Heart left ventricle (tissue), 13 donors: ENCODE results near the gene FAM3D.
"Not testable (repeated sequence)": the region's sequence is repeated elsewhere in the genome, so short reads cannot be mapped to it uniquely, and the experiment has no call there.

ENCODE experiments used
- POLR2A ChIP-seq, 2 donors: fragments of 450-650 bp; IDR thresholded peaks; one replicate each; pipeline ENCODE4 v1.6.1; 2017; ENCODE audit warnings: antibody characterized with exemption in 2 of 2, mild to moderate bottlenecking in 2 of 2, moderate library complexity in 2 of 2
- TF ChIP-seq, protein P1 (sequence below), 12 donors: fragments of 200-600 bp; sonication (generic) in 4 of 12; IDR thresholded peaks; one replicate each; pipeline versions ENCODE4 v1.5.0 to v1.8.0; 2018 to 2022; ENCODE audit warnings: antibody characterized with exemption in 12 of 12, mild to moderate bottlenecking in 5 of 12
- donor health status: ischemic (EF 13 %, LVEDD 7.1; RV severe dilation, severe dysfunction).
- donor health status: DM: no; HTN: yes; CAD: no.
- donor health status: DM: no; HTN: no; CAD: no.
- donor health status: ischemic (EF 25% LVEDD 6.9; RV normal size, moderate dysfunction).
- donor health status: ischemic (EF 25% LVEDD 5.7; RV mildly dilated, moderate dysfunction).
- donor health status: ischemic (EF 35%, LVEDD 5.7; RV mildly dilated, moderate dysfunction).
- donor health status: nonischemic (EF 11% LVEDD 7.7; RV severe dilation, severe dysfunction).
- donor health status: DM: yes; HTN: yes; CAD: no.
- donor health status: PGD.
- donor health status: ischemic (EF 29% LVEDD 5.4; RV normal size, mild dysfunction).
- donor health status: nonischemic (EF 23%, LVEDD 6.1; RV moderate dilation, normal function).

DNA sequence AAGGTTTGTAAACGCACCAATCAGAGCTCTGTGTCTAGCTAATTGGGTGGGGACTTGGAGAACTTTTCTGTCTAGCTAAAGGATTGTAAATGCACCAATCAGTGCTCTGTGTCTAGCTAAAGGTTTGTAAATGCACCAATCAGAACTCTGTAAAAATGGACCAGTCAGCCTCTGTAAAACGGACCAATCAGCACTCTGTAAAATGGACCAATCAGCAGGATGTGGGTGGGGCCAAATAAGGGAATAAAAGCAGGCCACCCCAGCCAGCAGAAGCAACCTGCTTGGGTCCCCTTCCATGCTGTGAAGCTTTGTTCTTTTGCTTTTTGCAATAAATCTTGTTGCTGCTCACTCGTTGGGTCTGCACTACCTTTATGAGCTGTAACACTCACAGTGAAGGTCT, 42.4 kb upstream of the FAM3D start:
- TF ChIP-seq, protein P1, sequence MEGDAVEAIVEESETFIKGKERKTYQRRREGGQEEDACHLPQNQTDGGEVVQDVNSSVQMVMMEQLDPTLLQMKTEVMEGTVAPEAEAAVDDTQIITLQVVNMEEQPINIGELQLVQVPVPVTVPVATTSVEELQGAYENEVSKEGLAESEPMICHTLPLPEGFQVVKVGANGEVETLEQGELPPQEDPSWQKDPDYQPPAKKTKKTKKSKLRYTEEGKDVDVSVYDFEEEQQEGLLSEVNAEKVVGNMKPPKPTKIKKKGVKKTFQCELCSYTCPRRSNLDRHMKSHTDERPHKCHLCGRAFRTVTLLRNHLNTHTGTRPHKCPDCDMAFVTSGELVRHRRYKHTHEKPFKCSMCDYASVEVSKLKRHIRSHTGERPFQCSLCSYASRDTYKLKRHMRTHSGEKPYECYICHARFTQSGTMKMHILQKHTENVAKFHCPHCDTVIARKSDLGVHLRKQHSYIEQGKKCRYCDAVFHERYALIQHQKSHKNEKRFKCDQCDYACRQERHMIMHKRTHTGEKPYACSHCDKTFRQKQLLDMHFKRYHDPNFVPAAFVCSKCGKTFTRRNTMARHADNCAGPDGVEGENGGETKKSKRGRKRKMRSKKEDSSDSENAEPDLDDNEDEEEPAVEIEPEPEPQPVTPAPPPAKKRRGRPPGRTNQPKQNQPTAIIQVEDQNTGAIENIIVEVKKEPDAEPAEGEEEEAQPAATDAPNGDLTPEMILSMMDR (IDR thresholded peaks at IDR 0.05): not testable (repeated sequence)
- TF ChIP-seq POLR2A (IDR thresholded peaks at IDR 0.05): not testable (repeated sequence)
